Heart left ventricle (tissue), 16 donors: ENCODE data around the gene SDR39U1. TPM values are rescaled to one million over a fixed set of nuclear protein-coding genes. Genes with fewer than 3 reads are reported as not detected.
A peak's percentile ranks its signal among the peaks of the same experiment; 100 is the strongest.

Source experiments
- ATAC-seq, 4 donors: fragments of 200-7000 bp; cut with Tn5 transposase; one replicate each; pipeline ENCODE4 v1.9.1; 2020 to 2022; ENCODE audit warnings: moderate library complexity in 4 of 4, mild to moderate bottlenecking in 3 of 4, moderate number of reproducible peaks in 1 of 4
- DNase-seq, 5 donors: peaks; one replicate each; pipeline ENCODE4 v3.0.0-alpha.2; 2020
- H3K27ac ChIP-seq, 12 donors: fragments of 200-600 bp; sonication (generic) in 4 of 12; one replicate each; pipeline versions ENCODE4 v1.5.0 to v1.8.0; 2016 to 2022; ENCODE audit warnings: mild to moderate bottlenecking in 2 of 12
- H3K27me3 ChIP-seq, 9 donors: fragments of 200-600 bp; sonication (generic) in 2 of 9; one replicate each; pipeline versions ENCODE4 v1.5.1 to v1.8.0; 2016 to 2022; ENCODE audit warnings: mild to moderate bottlenecking in 3 of 9
- H3K36me3 ChIP-seq, 9 donors: fragments of 200-600 bp; sonication (generic) in 2 of 9; one replicate each; pipeline versions ENCODE4 v1.5.0 to v1.8.0; 2018 to 2022; ENCODE audit warnings: mild to moderate bottlenecking in 2 of 9
- H3K4me1 ChIP-seq, 12 donors: fragments of 200-600 bp; sonication (generic) in 4 of 12; one replicate each; pipeline versions ENCODE4 v1.5.0 to v1.8.0; 2016 to 2022; ENCODE audit warnings: mild to moderate bottlenecking in 3 of 12
- H3K4me3 ChIP-seq, 12 donors: fragments of 200-600 bp; sonication (generic) in 4 of 12; one replicate each; pipeline versions ENCODE4 v1.5.0 to v1.8.0; 2017 to 2022; ENCODE audit warnings: mild to moderate bottlenecking in 9 of 12, moderate library complexity in 4 of 12
- H3K9me3 ChIP-seq, 12 donors: fragments of 200-600 bp; sonication (generic) in 4 of 12; one replicate each; pipeline versions ENCODE4 v1.5.0 to v1.8.0; 2016 to 2022; ENCODE audit warnings: mild to moderate bottlenecking in 1 of 12
- CTCF ChIP-seq, 12 donors: fragments of 200-600 bp; sonication (generic) in 4 of 12; IDR thresholded peaks; one replicate each; pipeline versions ENCODE4 v1.5.0 to v1.8.0; 2018 to 2022; ENCODE audit warnings: antibody characterized with exemption in 12 of 12, mild to moderate bottlenecking in 5 of 12
- POLR2A ChIP-seq, 2 donors: fragments of 450-650 bp; IDR thresholded peaks; one replicate each; pipeline ENCODE4 v1.6.1; 2017; ENCODE audit warnings: antibody characterized with exemption in 2 of 2, mild to moderate bottlenecking in 2 of 2, moderate library complexity in 2 of 2
- WGBS, 4 donors: extraction: QIAGEN DNeasy Blood & Tissue Kit in 2 of 4; methylation state at CpG; one replicate each; pipeline versions ENCODE4 v1.1.5 to v1.1.7; 2013 to 2018; 5-methylcytosine and 5-hydroxymethylcytosine counted together
- intact Hi-C, 10 donors: fragments of 100-400 bp; cut with DNase I; formaldehyde crosslinking; loops; one replicate each; pipeline versions ENCODE4 v1.11.1 to v1.14.2; 2022
- polyA plus RNA-seq, 2 donors: library from polyadenylated mRNA; stranded (reverse); fragments of 200-250 nt; gene quantifications; one replicate each; pipeline ENCODE4 v1.2.3, GENCODE V29; 2013
- total RNA-seq, 9 donors: library from RNA; depleted of rRNA in 2 of 9; stranded (reverse); fragments of >200 nt in 2 of 9; fragmentation: NEBNext Ultra II Directional in 3 of 9; extraction: Animal tissue kit (Norgen Biotek cat#: 25700) in 3 of 9; gene quantifications; one replicate each; pipeline versions ENCODE4 v1.1.0 to v1.2.4, GENCODE V29; 2016 to 2023
- donor health status: ischemic (EF 13 %, LVEDD 7.1; RV severe dilation, severe dysfunction).
- donor health status: healthy with polysubstance abuse.
- donor health status: DM: no; HTN: yes; CAD: no.
- donor health status: DM: no; HTN: no; CAD: no.
- donor health status: ischemic (EF 25% LVEDD 6.9; RV normal size, moderate dysfunction).
- donor health status: ischemic (EF 25% LVEDD 5.7; RV mildly dilated, moderate dysfunction).
- donor health status: healthy.
- donor health status: DM: yes; HTN: yes; CAD: no.
- donor health status: ischemic (EF 35%, LVEDD 5.7; RV mildly dilated, moderate dysfunction).
- donor health status: nonischemic (EF 11% LVEDD 7.7; RV severe dilation, severe dysfunction).
- donor health status: DM: yes; HTN: yes; CAD: no.
- donor health status: PGD.
- donor health status: ischemic (EF 29% LVEDD 5.4; RV normal size, mild dysfunction).
- donor health status: nonischemic (EF 23%, LVEDD 6.1; RV moderate dilation, normal function).

Gene SDR39U1
- total and polyA plus RNA-seq, 11 donors = 58.6 to 109 (median 63.7) TPM

DNA sequence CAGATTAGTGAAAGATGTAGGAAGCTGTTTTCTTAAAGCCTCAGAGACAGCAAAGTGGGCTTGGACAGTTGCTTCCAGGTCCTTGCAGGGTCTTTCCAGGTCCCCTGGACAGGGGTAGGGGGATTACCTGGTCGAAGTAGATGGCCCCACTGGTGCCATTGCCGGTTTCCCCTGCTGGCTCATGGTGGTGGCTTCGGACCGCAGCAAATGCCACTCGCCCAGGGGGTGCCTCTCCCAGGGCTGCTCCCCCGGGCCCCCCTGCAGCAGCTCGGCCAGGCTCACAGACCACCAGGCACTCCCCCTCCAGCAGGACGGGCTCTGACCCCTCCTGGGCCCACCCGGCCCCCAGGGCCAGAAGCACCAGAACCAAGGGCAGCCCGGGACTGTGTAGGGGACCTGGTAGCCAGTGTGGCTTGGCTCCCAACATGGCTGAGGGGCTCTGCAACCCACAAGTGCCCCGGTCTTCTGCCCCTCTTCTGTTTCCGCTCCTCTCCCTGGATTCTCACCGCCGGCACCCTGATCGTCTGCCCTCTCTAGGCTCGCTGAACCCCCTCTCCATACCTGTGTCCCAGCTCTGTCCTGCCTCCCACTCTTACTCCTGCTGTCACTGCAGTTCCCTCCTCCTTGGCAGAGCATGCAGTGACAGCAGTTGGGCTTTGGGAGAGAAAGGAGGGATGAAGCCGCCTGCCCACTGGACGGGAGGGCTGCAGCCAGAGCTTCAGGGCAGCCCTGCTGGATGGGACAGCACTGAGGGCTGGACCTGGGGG lies 13.8 kb downstream of the SDR39U1 start:
- Histone ChIP-seq H3K9me3 (no peaks in the 10 kb centered on the region), H3K36me3 (peaks cover 0 to 27% (median 17%) of the 10 kb centered on the region in 9 donors), H3K27ac (peak overlapping the region; percentile 80 to 100 (median 96)), H3K4me3 (peak overlapping the region in 10 of 12 donors; percentile 61 to 89 (median 82)), H3K4me1 (peaks cover 3 to 56% (median 41%) of the 10 kb centered on the region in 12 donors), H3K27me3 (no peaks in the 10 kb centered on the region)
- ATAC-seq (no peak), DNase-seq (peak in 2 of 5 donors; percentile 28 to 58)
- WGBS, 4 donors = 91 to 93% (median 92%) methylated on average over 17 to 18 of the region's 18 CpGs
- intact Hi-C loops = loop anchor here in 2 of 10 donors (2.0 kb wide), 2 partner anchors 30 to 62 kb away; partner anchors contain the start of gene NYNRIN (in 1 of the 2)
- TF ChIP-seq CTCF (IDR thresholded peaks at IDR 0.05) = no peak
- TF ChIP-seq POLR2A (IDR thresholded peaks at IDR 0.05) = no peak

DNA sequence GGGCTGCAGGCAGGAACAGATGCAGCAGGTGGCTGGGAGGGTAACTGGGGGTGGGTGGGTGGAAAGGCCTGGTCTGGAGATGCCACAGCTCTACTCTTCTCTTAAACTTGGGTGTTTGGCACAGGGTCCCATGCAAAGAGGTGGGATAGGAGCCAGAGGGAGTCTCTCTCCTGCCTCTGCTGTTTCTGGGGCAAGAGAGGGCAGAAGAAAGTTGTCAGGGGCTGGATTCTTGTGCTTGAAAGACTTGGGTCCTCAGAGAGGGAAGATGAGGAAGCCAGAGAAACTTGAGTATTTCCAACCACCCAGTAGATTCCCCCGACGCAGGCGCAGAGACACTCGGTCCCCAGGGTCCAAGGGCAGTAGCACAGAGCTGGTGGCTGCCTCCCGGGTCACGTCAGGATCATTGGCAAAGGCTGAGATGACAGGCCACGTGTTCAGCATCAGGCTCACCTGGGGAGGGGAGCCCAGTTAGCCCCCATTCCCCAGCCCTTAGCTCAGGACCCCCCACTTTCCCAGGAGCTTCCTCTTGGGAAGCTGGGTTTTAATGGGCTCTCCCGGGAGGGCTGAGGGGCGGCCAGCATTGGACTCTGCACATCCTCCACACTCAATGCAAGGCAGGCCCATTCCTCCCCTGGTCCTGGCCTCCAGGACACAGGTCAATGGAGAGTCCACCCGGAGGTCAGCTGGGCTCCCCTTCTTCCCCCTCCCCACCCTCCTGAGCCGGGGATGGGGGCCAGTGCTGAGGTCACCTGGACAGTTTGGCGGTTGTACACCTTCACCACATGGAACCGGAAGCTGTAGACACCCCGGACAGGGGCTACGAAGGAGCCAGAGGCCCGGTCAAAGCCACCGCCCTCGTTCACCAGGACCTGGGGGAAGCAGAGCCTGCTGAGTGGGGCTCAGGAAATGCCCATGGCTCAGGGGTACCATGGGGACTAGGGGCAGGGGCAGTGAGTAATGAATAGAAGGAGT lies 14.8 kb downstream of the SDR39U1 start:
- Histone ChIP-seq H3K4me3 (no peak overlapping the region), H3K36me3 (peaks cover 0 to 17% (median 7%) of the 10 kb centered on the region in 9 donors), H3K9me3 (no peaks in the 10 kb centered on the region), H3K27ac (no peak overlapping the region), H3K27me3 (no peaks in the 10 kb centered on the region), H3K4me1 (peaks cover 3 to 54% (median 41%) of the 10 kb centered on the region in 12 donors)
- ATAC-seq (no peak), DNase-seq (peak in 2 of 5 donors; percentile 29 to 35)
- TF ChIP-seq CTCF (IDR thresholded peaks at IDR 0.05) (no peak), POLR2A (IDR thresholded peaks at IDR 0.05) (no peak)
- WGBS, 4 donors = 78 to 92% (median 89%) methylated on average over 16 to 18 of the region's 18 CpGs
- intact Hi-C loops = loop anchor here in 2 of 10 donors (2.0 kb wide), 2 partner anchors 29 to 61 kb away; partner anchors contain the start of gene NYNRIN (in 1 of the 2)

DNA sequence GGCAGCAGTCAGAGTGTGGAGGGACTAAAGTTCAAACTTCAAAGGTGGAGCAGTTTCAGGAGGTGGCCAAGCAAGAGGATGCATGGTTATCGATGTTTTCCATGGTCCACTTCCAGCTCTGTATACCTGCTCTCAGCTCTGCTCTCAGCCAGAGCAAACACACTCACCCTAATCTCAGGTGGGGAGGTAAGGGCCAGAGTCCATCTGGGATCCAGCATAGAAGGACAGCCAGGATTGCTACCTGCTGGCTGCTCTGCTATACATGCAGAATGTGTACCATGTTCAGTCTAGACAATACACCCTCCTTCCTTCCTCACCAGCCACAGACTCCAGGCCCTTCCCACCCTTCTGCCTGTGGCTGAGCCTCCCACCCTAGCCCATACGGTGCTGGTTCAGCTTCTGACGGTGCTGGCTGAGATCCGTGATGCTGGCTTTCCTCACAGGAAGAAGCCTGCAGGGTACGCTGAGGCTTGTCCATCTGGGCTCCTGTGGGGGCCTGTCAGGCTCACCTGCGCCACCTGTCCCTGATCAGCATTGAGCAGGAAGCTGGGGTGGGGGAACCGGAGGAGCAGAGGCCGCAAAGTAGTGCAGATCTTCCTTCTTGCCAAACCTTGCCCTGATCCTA lies 15.6 kb downstream of the SDR39U1 start:
- H3K9me3 ChIP-seq = no peaks in the 10 kb centered on the region
- H3K4me1 ChIP-seq = peaks cover 3 to 52% (median 35%) of the 10 kb centered on the region in 12 donors
- intact Hi-C loops = no loop called here
- DNase-seq (no peak), ATAC-seq (no peak)
- H3K27ac ChIP-seq = peak overlapping the region in 1 of 12 donors; percentile 53
- 73 to 91% (median 85%) methylated on average over 7 to 8 of the region's 8 CpGs for WGBS, 4 donors
- no peaks in the 10 kb centered on the region for H3K27me3 ChIP-seq
- no peak for TF ChIP-seq POLR2A (IDR thresholded peaks at IDR 0.05)
- no peak for TF ChIP-seq CTCF (IDR thresholded peaks at IDR 0.05)
- H3K4me3 ChIP-seq = no peak overlapping the region
- peaks cover 0 to 9% (median 2%) of the 10 kb centered on the region in 9 donors for H3K36me3 ChIP-seq
